Cardiac muscle cell (in vitro differentiated cells and primary cell): ENCODE measurements around the gene TLR9. TPM values are rescaled to one million over a fixed set of nuclear protein-coding genes. Genes with fewer than 3 reads are reported as not detected.

Experiments
- DNase-seq, 2 donors: peaks; one replicate each; pipeline versions ENCODE4 v3.0.0 to v3.0.0-alpha.2; 2010 to 2017; ENCODE audit warnings: low read depth in 1 of 2, low spot score in 1 of 2
- H3K27ac ChIP-seq: fragments of 200-600 bp; sonication (generic); 2 replicates; pipeline ENCODE4 v1.5.1; 2016
- H3K27me3 ChIP-seq: fragments of 200-600 bp; sonication (generic); 2 replicates; pipeline ENCODE4 v1.6.0; 2016; ENCODE audit warnings: control low read depth
- H3K36me3 ChIP-seq: fragments of 200-600 bp; sonication (generic); 2 replicates; pipeline ENCODE4 v1.5.1; 2016; ENCODE audit warnings: control low read depth
- H3K4me1 ChIP-seq: fragments of 200-600 bp; sonication (generic); 2 replicates; pipeline ENCODE4 v1.8.1; 2017; ENCODE audit warnings: low read depth, mild to moderate bottlenecking, mixed run types
- H3K4me3 ChIP-seq: fragments of 200-600 bp; sonication (generic); 2 replicates; pipeline ENCODE4 v1.5.1; 2016; ENCODE audit warnings: mild to moderate bottlenecking
- H3K9me3 ChIP-seq: fragments of 200-600 bp; sonication (generic); 2 replicates; pipeline ENCODE4 v1.5.1; 2017; ENCODE audit warnings: low read depth, mild to moderate bottlenecking, control low read depth
- CTCF ChIP-seq: IDR thresholded peaks from 2 replicates; pipeline ENCODE4 v1.5.1; 2012; ENCODE audit warnings: low read depth, mild to moderate bottlenecking, low read length
- polyA plus RNA-seq: library from polyadenylated mRNA; unstranded; fragments of >200 nt; fragmentation: Nextera tagmentation; extraction: Ambion mirVana; gene quantifications from 2 replicates; pipeline ENCODE4 v1.2.1, GENCODE V29; 2016
- total RNA-seq: library from RNA; depleted of rRNA; stranded (reverse); fragments of >200 nt; gene quantifications from 2 replicates; pipeline ENCODE4 v1.2.3, GENCODE V29; 2016

Gene TLR9
- total and polyA plus RNA-seq, 2 experiments from 2014 or later: 0.15 TPM; not detected in 1

GRCh38 chr3:52228266-52228665, 2.8 kb upstream of the TLR9 start:
- no peak for DNase-seq
- Histone ChIP-seq H3K36me3 (peaks cover 14% of the 10 kb centered on the region), H3K27me3 (no peaks in the 10 kb centered on the region)

GRCh38 chr3:52227766-52228165, 2.3 kb upstream of the TLR9 start:
- no peak overlapping the region for H3K27ac ChIP-seq
- TF ChIP-seq CTCF: no peak

More at GRCh38 chr3:52228266-52228665, 2.8 kb upstream of the TLR9 start:
- H3K4me1 ChIP-seq: no peaks in the 10 kb centered on the region
- no peak overlapping the region for H3K27ac ChIP-seq
- no peaks in the 10 kb centered on the region for H3K9me3 ChIP-seq
- TF ChIP-seq CTCF: no peak
- no peak overlapping the region for H3K4me3 ChIP-seq

GRCh38 chr3:52227117-52227516, 1.7 kb upstream of the TLR9 start:
- DNase-seq: no peak
- Histone ChIP-seq H3K4me1 (no peaks in the 10 kb centered on the region), H3K4me3 (no peak overlapping the region), H3K27ac (no peak overlapping the region), H3K36me3 (peaks cover 14% of the 10 kb centered on the region), H3K9me3 (no peaks in the 10 kb centered on the region), H3K27me3 (no peaks in the 10 kb centered on the region)
- TF ChIP-seq CTCF: no peak

More at GRCh38 chr3:52227766-52228165, 2.3 kb upstream of the TLR9 start:
- no peak for DNase-seq
- Histone ChIP-seq H3K36me3 (peaks cover 14% of the 10 kb centered on the region), H3K27me3 (no peaks in the 10 kb centered on the region), H3K9me3 (no peaks in the 10 kb centered on the region), H3K4me3 (no peak overlapping the region), H3K4me1 (no peaks in the 10 kb centered on the region)

GRCh38 chr3:52226229-52226817, 878 bp upstream of the TLR9 start:
- Histone ChIP-seq H3K27ac (no peak overlapping the region), H3K36me3 (peaks cover 13% of the 10 kb centered on the region), H3K9me3 (no peaks in the 10 kb centered on the region), H3K4me3 (no peak overlapping the region), H3K4me1 (no peaks in the 10 kb centered on the region), H3K27me3 (no peaks in the 10 kb centered on the region)
- DNase-seq: no peak
- no peak for TF ChIP-seq CTCF

GRCh38 chr3:52223449-52224408, 1.7 kb downstream of the TLR9 start:
- Histone ChIP-seq H3K36me3 (no peaks in the 10 kb centered on the region), H3K4me3 (no peak overlapping the region), H3K4me1 (peaks cover 5% of the 10 kb centered on the region), H3K9me3 (no peaks in the 10 kb centered on the region), H3K27ac (no peak overlapping the region), H3K27me3 (no peaks in the 10 kb centered on the region)
- DNase-seq: no peak
- no peak for TF ChIP-seq CTCF
